Mucosa of descending colon (tissue), 3 donors: Measurements from ENCODE around the gene DAPK1. TPM values are rescaled to one million over a fixed set of nuclear protein-coding genes. Genes with fewer than 3 reads are reported as not detected.
A peak's percentile ranks its signal among the peaks of the same experiment; 100 is the strongest.

Experiments
- ATAC-seq: fragments of 200-7000 bp; cut with Tn5 transposase; one replicate; pipeline ENCODE4 v1.9.1; 2020; ENCODE audit warnings: mild to moderate bottlenecking, moderate library complexity
- DNase-seq, 3 donors: peaks; one replicate each; pipeline ENCODE4 v3.0.0-alpha.2; 2020
- H3K36me3 ChIP-seq: fragments of 200-600 bp; one replicate; pipeline ENCODE4 v1.8.0; 2021; ENCODE audit warnings: low read depth, mild to moderate bottlenecking
- H3K4me1 ChIP-seq: fragments of 200-600 bp; one replicate; pipeline ENCODE4 v1.8.0; 2021; ENCODE audit warnings: low read depth, mild to moderate bottlenecking
- H3K4me3 ChIP-seq: fragments of 200-600 bp; one replicate; pipeline ENCODE4 v1.8.0; 2021; ENCODE audit warnings: mild to moderate bottlenecking
- H3K9me3 ChIP-seq: fragments of 200-600 bp; one replicate; pipeline ENCODE4 v1.8.0; 2021; ENCODE audit warnings: mild to moderate bottlenecking
- CTCF ChIP-seq: fragments of 200-600 bp; IDR thresholded peaks from one replicate; pipeline ENCODE4 v1.8.0; 2022; ENCODE audit warnings: antibody characterized with exemption, mild to moderate bottlenecking
- intact Hi-C, 2 donors: fragments of 100-400 bp; cut with DNase I in 1 of 2; cut with micrococcal nuclease in 1 of 2; formaldehyde crosslinking; loops; one replicate each; pipeline versions ENCODE4 v1.11.0 to v1.11.1; 2022; cut with DNase I, micrococcal nuclease
- total RNA-seq, 3 donors: library from RNA; stranded (reverse); fragmentation: NEBNext Ultra II Directional in 2 of 3; extraction: Animal tissue kit (Norgen Biotek cat#: 25700) in 2 of 3; gene quantifications; one replicate each; pipeline versions ENCODE4 v1.2.1 to v1.2.4, GENCODE V29; 2021 to 2023
- donor health status: DM: no; HTN: no; CAD: no; lungs with moderate emphysema.
- donor health status: DM: no; HTN: no; CAD: no.
- donor health status: DM: no; HTN: yes; CAD: no.

Gene DAPK1
- total RNA-seq, 3 donors from 2014 or later: 22.2 to 98.7 (median 25.9) TPM

- no peaks in the 10 kb centered on the region for H3K36me3 ChIP-seq
- ATAC-seq (no peak), DNase-seq (no peak)
- TF ChIP-seq CTCF: no peak
- peaks cover 7% of the 10 kb centered on the region for H3K4me1 ChIP-seq
- H3K9me3 ChIP-seq: no peaks in the 10 kb centered on the region
- intact Hi-C loops: no loop called here
- H3K4me3 ChIP-seq: no peak overlapping the region
These were observed 93.3 kb downstream of the DAPK1 start for GRCh38 chr9:87590996-87591395.

- peaks cover 7% of the 10 kb centered on the region for H3K4me1 ChIP-seq
- TF ChIP-seq CTCF: no peak
- H3K4me3 ChIP-seq: no peak overlapping the region
- H3K36me3 ChIP-seq: no peaks in the 10 kb centered on the region
- peak; percentile 23 for ATAC-seq
- DNase-seq: no peak
- no peaks in the 10 kb centered on the region for H3K9me3 ChIP-seq
- intact Hi-C loops: no loop called here
These were observed 95.1 kb downstream of the DAPK1 start for GRCh38 chr9:87592554-87593358.

- no peaks in the 10 kb centered on the region for H3K36me3 ChIP-seq
- intact Hi-C loops: no loop called here
- TF ChIP-seq CTCF: no peak
- ATAC-seq (peak; percentile 38), DNase-seq (no peak)
- no peaks in the 10 kb centered on the region for H3K9me3 ChIP-seq
- H3K4me1 ChIP-seq: peaks cover 7% of the 10 kb centered on the region
- H3K4me3 ChIP-seq: no peak overlapping the region
These were observed 95.8 kb downstream of the DAPK1 start for GRCh38 chr9:87593359-87593980.

GRCh38 chr9:87594194-87594593 is 96.5 kb downstream of the DAPK1 start:
- H3K36me3 ChIP-seq: no peaks in the 10 kb centered on the region
- intact Hi-C loops: no loop called here
- H3K9me3 ChIP-seq: no peaks in the 10 kb centered on the region
- no peak overlapping the region for H3K4me3 ChIP-seq
- no peak for DNase-seq
- no peak for TF ChIP-seq CTCF
- H3K4me1 ChIP-seq: peaks cover 7% of the 10 kb centered on the region
- no peak for ATAC-seq

- Histone ChIP-seq H3K36me3 (no peaks in the 10 kb centered on the region), H3K4me3 (no peak overlapping the region), H3K9me3 (no peaks in the 10 kb centered on the region), H3K4me1 (peaks cover 7% of the 10 kb centered on the region)
- DNase-seq: no peak
- peak; percentile 63 for ATAC-seq
- TF ChIP-seq CTCF: no peak
- intact Hi-C loops: no loop called here
These were observed 97.0 kb downstream of the DAPK1 start for GRCh38 chr9:87594662-87595061.
